A673 (cell line): ENCODE data around the gene RGPD8.
"Not testable (repeated sequence)": the region's sequence is repeated elsewhere in the genome, so short reads cannot be mapped to it uniquely, and the experiment has no call there.

Experiments
- EZH2 ChIP-seq: fragments of 200-600 bp; sonication (generic); IDR thresholded peaks from 2 replicates; pipeline ENCODE4 v1.6.1; 2017; ENCODE audit warnings: borderline replicate concordance, low read depth, mild to moderate bottlenecking, mixed read lengths, antibody characterized with exemption, low read length; ENCODE audit not compliant: poor library complexity, severe bottlenecking
- TF ChIP-seq, protein P1 (sequence below): fragments of 300-800, 200-600 bp; sonication (generic); conservative IDR thresholded peaks from 2 replicates; pipeline ENCODE4 v1.5.1; 2017; ENCODE audit warnings: low read depth, mild to moderate bottlenecking, antibody characterized with exemption, low read length, moderate library complexity, mixed read lengths

DNA sequence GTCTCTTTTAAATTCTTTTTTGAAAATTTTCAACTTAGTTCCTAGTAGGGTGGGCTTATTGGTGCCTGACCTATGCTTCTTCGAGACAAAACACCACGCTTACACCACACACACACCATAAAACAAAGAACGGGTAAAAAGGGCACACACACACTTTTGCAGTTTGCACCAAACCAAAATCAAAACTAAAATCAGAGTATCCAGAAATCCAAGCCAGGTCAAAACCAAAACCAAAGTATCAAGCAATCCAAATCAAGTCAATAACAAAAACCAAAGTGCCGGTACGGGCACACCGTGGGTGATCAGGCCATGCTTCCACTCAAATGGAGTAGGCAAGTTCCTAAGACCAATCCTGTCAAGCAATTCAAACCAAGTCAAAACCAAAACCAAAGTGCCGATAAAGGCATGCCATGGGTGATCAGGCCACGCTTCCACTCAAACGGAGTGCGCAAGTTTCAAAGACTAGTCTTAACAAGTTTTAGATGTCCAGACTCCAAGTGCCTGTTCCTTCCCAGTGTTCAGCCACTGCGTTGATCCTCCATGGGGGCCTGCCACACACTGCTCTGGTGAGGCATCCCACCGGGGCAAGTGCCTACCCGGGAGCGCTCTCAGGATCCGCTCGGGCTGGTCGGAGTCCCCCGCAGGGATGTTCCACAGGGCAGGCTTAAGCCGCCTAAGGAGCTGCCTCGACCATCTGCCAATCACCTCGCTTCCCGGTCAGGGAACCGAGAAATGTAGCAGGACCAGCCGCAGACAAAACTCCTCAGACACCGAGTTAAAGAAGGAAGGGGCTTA, 80.4 kb downstream of the RGPD8 start:
- TF ChIP-seq, protein P1, sequence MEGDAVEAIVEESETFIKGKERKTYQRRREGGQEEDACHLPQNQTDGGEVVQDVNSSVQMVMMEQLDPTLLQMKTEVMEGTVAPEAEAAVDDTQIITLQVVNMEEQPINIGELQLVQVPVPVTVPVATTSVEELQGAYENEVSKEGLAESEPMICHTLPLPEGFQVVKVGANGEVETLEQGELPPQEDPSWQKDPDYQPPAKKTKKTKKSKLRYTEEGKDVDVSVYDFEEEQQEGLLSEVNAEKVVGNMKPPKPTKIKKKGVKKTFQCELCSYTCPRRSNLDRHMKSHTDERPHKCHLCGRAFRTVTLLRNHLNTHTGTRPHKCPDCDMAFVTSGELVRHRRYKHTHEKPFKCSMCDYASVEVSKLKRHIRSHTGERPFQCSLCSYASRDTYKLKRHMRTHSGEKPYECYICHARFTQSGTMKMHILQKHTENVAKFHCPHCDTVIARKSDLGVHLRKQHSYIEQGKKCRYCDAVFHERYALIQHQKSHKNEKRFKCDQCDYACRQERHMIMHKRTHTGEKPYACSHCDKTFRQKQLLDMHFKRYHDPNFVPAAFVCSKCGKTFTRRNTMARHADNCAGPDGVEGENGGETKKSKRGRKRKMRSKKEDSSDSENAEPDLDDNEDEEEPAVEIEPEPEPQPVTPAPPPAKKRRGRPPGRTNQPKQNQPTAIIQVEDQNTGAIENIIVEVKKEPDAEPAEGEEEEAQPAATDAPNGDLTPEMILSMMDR, result not testable (repeated sequence)
- not testable (repeated sequence) for TF ChIP-seq EZH2
